CD14-positive monocyte (primary cell): Measurements from ENCODE around the gene TYROBP. TPM values are rescaled to one million over a fixed set of nuclear protein-coding genes. Genes with fewer than 3 reads are reported as not detected.

Source experiments
- DNase-seq, 3 donors: peaks; one replicate each; pipeline ENCODE4 v3.0.0-alpha.2; 2011 to 2022
- H2AFZ ChIP-seq: 2 replicates; pipeline ENCODE4 v1.6.0; 2012; ENCODE audit warnings: mild to moderate bottlenecking, low read depth, low read length, inconsistent platforms; ENCODE audit not compliant: insufficient read depth, poor library complexity, severe bottlenecking
- H3K27ac ChIP-seq, 2 donors: 1 replicate in 1 of 2; 2 replicates in 1 of 2; pipeline ENCODE4 v1.5.1; 2012 to 2013; ENCODE audit warnings: low read length in 2 of 2, control low read depth in 1 of 2, inconsistent platforms in 1 of 2, low read depth in 1 of 2, mild to moderate bottlenecking in 1 of 2
- H3K27me3 ChIP-seq, 2 donors: one replicate each; pipeline versions ENCODE4 v1.6.0 to v1.6.1; 2011 to 2013; ENCODE audit warnings: low read length in 2 of 2; ENCODE audit not compliant: control insufficient read depth in 2 of 2, insufficient read depth in 2 of 2
- H3K36me3 ChIP-seq, 2 donors: replicated peaks in 1 of 2; 1 replicate in 1 of 2; 2 replicates in 1 of 2; pipeline versions ENCODE4 v1.5.1 to v1.6.1; 2012 to 2013; ENCODE audit warnings: low read length in 2 of 2, control low read depth in 1 of 2, inconsistent platforms in 1 of 2, mild to moderate bottlenecking in 1 of 2; ENCODE audit not compliant: insufficient read depth in 2 of 2, control insufficient read depth in 1 of 2
- H3K4me1 ChIP-seq, 2 donors: 1 replicate in 1 of 2; 2 replicates in 1 of 2; pipeline versions ENCODE4 v1.5.1 to v1.6.1; 2012 to 2013; ENCODE audit warnings: low read length in 2 of 2, control low read depth in 1 of 2, inconsistent platforms in 1 of 2, mild to moderate bottlenecking in 1 of 2, moderate library complexity in 1 of 2; ENCODE audit not compliant: insufficient read depth in 2 of 2, control insufficient read depth in 1 of 2
- H3K4me2 ChIP-seq: replicated peaks from 2 replicates; pipeline ENCODE3; 2012; ENCODE audit warnings: low read length, moderate library complexity, mild to moderate bottlenecking; ENCODE audit not compliant: poor library complexity, severe bottlenecking; ENCODE audit errors: extremely low read depth
- H3K4me3 ChIP-seq, 3 experiments: fragments of 200-600 bp in 1 of 3; sonication (generic) in 1 of 3; replicated peaks in 1 of 3; 1 replicate in 2 of 3; 2 replicates in 1 of 3; pipeline ENCODE4 v1.5.1; 2011 to 2013; ENCODE audit warnings: low read length in 3 of 3, mild to moderate bottlenecking in 3 of 3, control low read depth in 2 of 3, low read depth in 2 of 3, inconsistent platforms in 1 of 3, moderate library complexity in 1 of 3
- H3K79me2 ChIP-seq: 2 replicates; pipeline ENCODE4 v1.6.0; 2012; ENCODE audit warnings: mild to moderate bottlenecking, control low read depth, inconsistent platforms, low read length, moderate library complexity; ENCODE audit not compliant: insufficient read depth
- H3K9ac ChIP-seq: 2 replicates; pipeline ENCODE4 v1.6.0; 2017; ENCODE audit warnings: low read length, mild to moderate bottlenecking; ENCODE audit not compliant: insufficient read depth, poor library complexity, severe bottlenecking
- H3K9me3 ChIP-seq, 2 donors: replicated peaks in 1 of 2; 1 replicate in 1 of 2; 2 replicates in 1 of 2; pipeline versions ENCODE4 v1.5.1 to v1.6.1; 2012 to 2013; ENCODE audit warnings: low read length in 2 of 2, control low read depth in 1 of 2; ENCODE audit not compliant: control insufficient read depth in 1 of 2, insufficient read depth in 1 of 2
- H4K20me1 ChIP-seq: 2 replicates; pipeline ENCODE4 v1.6.0; 2012; ENCODE audit warnings: mild to moderate bottlenecking, low read length, control low read depth, moderate library complexity; ENCODE audit not compliant: insufficient read depth
- H3K27ac Mint-ChIP-seq, 7 donors: one replicate each; pipeline ENCODE4 v1.8.0; 2020; ENCODE audit warnings: mild to moderate bottlenecking in 7 of 7, mixed read lengths in 7 of 7, moderate library complexity in 6 of 7, inconsistent platforms in 2 of 7
- H3K27me3 Mint-ChIP-seq, 3 donors: one replicate each; pipeline ENCODE4 v1.8.0; 2021 to 2022; ENCODE audit warnings: low read depth in 3 of 3, mild to moderate bottlenecking in 3 of 3, mixed read lengths in 3 of 3, moderate library complexity in 3 of 3, inconsistent platforms in 1 of 3
- H3K36me3 Mint-ChIP-seq, 2 donors: one replicate each; pipeline ENCODE4 v1.8.0; 2020; ENCODE audit warnings: mixed read lengths in 2 of 2, inconsistent platforms in 1 of 2, mild to moderate bottlenecking in 1 of 2
- H3K4me1 Mint-ChIP-seq: one replicate; pipeline ENCODE4 v1.8.0; 2020; ENCODE audit warnings: mild to moderate bottlenecking, mixed read lengths
- H3K4me3 Mint-ChIP-seq, 2 donors: one replicate each; pipeline ENCODE4 v1.8.0; 2020; ENCODE audit warnings: mild to moderate bottlenecking in 2 of 2, mixed read lengths in 2 of 2, moderate library complexity in 1 of 2
- H3K9me3 Mint-ChIP-seq, 7 donors: one replicate each; pipeline ENCODE4 v1.8.0; 2020 to 2022; ENCODE audit warnings: mixed read lengths in 7 of 7, mild to moderate bottlenecking in 6 of 7, moderate library complexity in 6 of 7, inconsistent platforms in 2 of 7
- CTCF ChIP-seq: fragments of 200-600 bp; IDR thresholded peaks from one replicate; pipeline ENCODE4 v1.8.0; 2022; ENCODE audit warnings: antibody characterized with exemption, mild to moderate bottlenecking
- WGBS: methylation state at CpG from one replicate; pipeline ENCODE4 v1.1.5; 2013; ENCODE audit warnings: missing lambda C conversion rate; ENCODE audit not compliant: insufficient coverage; 5-methylcytosine and 5-hydroxymethylcytosine counted together
- intact Hi-C, 2 donors: fragments of 100-400 bp; cut with micrococcal nuclease; formaldehyde crosslinking; loops; one replicate each; pipeline versions ENCODE4 v1.15.0 to v1.15.1; 2023
- polyA plus RNA-seq, 3 donors: library from polyadenylated mRNA; depleted of rRNA in 1 of 3; unstranded in 2 of 3; stranded (reverse) in 1 of 3; fragments of 300-500 nt in 2 of 3; fragments of >200 nt in 1 of 3; fragmentation: Illumina TruSeq in 2 of 3; gene quantifications; 1 replicate in 2 of 3; 2 replicates in 1 of 3; pipeline ENCODE4 v1.2.3, GENCODE V29; 2012 to 2021

The TYROBP gene
- polyA plus RNA-seq, 3 donors = 3,224 to 6,141 (median 5,182) TPM

DNA sequence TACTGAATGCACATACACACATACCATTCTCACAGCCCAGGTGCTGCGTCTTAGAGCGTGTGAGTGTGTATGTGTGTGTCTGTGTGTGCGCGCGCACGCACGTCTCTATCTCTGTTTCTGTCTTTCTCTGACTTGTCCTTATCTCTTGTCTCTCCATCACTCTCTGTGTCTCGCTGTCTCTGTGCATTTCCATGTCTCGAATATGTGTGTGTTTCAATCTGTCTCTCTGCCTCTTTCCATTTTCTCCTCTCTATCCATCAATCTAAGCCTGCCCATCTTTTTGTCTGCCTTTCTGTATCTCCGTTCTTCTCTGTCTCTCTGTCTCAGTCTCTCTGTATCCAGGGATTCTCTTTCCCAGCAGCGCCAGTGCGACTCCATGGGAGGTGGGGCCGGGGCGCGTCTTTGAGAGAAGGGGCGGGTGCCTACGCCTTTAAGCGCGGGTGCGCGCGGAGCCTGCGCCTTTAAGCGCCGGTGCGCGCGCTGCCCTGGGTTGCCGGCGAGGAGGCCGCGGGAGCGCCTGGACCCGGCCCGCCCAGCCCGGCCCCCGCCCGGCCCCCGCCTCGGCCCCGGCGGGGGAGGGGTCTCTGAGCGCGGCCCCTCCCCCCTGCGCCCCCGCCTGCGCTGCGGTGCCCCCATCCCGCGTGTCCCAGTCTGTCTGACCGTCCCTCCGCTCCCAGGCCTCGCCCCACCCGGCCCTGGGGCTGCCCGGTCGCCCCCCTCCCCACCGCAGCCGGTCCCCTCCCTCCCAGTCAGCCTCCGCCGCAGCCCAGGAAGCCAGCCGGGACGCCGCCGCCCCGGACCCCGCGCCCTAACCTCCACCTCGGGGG is 28.0 kb upstream of the TYROBP start, which contains the start of gene LRFN3:
TSS of gene LRFN3 (plus strand) at position 464 of the 827 bp plus-strand sequence. CDS start 3,052 bp downstream, outside the sequence.
- Histone ChIP-seq H3K4me2 (no peak within 1 kb of the TSS), H4K20me1 (no peaks in the 10 kb centered on the region), H3K79me2 (peaks cover under 1% of the 10 kb centered on the region), H3K4me1 (peaks cover 1 to 6% of the 10 kb centered on the region in 2 donors), H3K27ac (no peak within 1 kb of the TSS), H2AFZ (no peak within 1 kb of the TSS), H3K9ac (no peak within 1 kb of the TSS), H3K36me3 (no peaks in the 10 kb centered on the region), H3K9me3 (no peaks in the 10 kb centered on the region), H3K4me3 (no peak within 1 kb of the TSS), H3K27me3 (peaks cover 13 to 37% of the 10 kb centered on the region in 2 donors)
- intact Hi-C loops = no loop called here
- Mint-ChIP-seq H3K27me3 (peaks cover 37 to 46% (median 44%) of the 10 kb centered on the region in 3 donors), H3K9me3 (no peaks in the 10 kb centered on the region), H3K36me3 (peaks cover 0 to 2% of the 10 kb centered on the region in 2 donors), H3K4me3 (peak within 1 kb of the TSS; percentile 37 to 84), H3K27ac (no peak within 1 kb of the TSS), H3K4me1 (peaks cover 11% of the 10 kb centered on the region)
- WGBS = 2% methylated on average over 45 of the region's 68 CpGs
- DNase-seq = no peak
- no peak for TF ChIP-seq CTCF

GRCh38 chr19:35932291-35932936 is 24.3 kb upstream of the TYROBP start:
- no peak overlapping the region for H3K4me2 ChIP-seq
- H3K27me3 ChIP-seq = peaks cover 13 to 27% of the 10 kb centered on the region in 2 donors
- H3K36me3 ChIP-seq = no peaks in the 10 kb centered on the region
- peaks cover 35 to 43% of the 10 kb centered on the region in 2 donors for H3K4me1 ChIP-seq
- peaks cover 17% of the 10 kb centered on the region for H3K79me2 ChIP-seq
- Mint-ChIP-seq H3K27me3 (peaks cover 26 to 35% (median 29%) of the 10 kb centered on the region in 3 donors), H3K27ac (peak overlapping the region in 1 of 7 donors; percentile 10), H3K9me3 (no peaks in the 10 kb centered on the region), H3K4me1 (peaks cover 38% of the 10 kb centered on the region), H3K36me3 (peaks cover 0 to 4% of the 10 kb centered on the region in 2 donors), H3K4me3 (no peak overlapping the region)
- DNase-seq = no peak
- no peaks in the 10 kb centered on the region for H3K9me3 ChIP-seq
- H3K4me3 ChIP-seq = no peak overlapping the region
- no peak for TF ChIP-seq CTCF
- H2AFZ ChIP-seq = no peak overlapping the region
- intact Hi-C loops = loop anchor here in 1 of 2 donors (5.0 kb wide), 1 partner anchor 240 kb away; no protein-coding TSS in a partner anchor
- no peak overlapping the region for H3K9ac ChIP-seq
- 67% methylated on average over 6 of the region's 7 CpGs for WGBS
- no peaks in the 10 kb centered on the region for H4K20me1 ChIP-seq
- no peak overlapping the region for H3K27ac ChIP-seq
